COR-L47 (cell line): ENCODE data around the gene ALDH3B1.

Experiments used
- DNase-seq: peaks from one replicate; lab custom pipeline; 2025; lab: John Stamatoyannopoulos, UW

Gene ALDH3B1

DNA sequence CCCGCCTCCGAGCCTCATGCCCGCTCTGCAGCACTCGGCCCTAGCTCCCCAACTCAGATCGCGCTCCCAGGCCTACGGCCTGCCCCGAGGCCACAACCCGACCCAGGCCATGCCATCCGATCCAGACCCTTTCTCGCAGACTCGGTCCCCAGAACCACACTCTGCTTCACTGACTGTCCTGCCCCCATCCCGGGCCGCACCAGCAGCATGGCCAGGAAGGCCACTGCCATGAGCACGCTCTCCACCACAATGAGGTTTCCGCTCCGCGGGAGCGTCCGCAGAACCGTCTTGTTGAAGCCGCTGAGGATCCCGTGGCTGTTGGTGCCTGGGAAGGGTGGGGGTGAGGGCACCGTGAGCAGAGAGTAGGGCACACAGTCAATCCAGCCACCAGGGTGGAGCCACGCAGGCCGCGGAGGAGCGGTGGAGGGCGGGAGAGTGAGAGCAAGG lies 12.6 kb upstream of the ALDH3B1 start:
- DNase-seq, result no peak

DNA sequence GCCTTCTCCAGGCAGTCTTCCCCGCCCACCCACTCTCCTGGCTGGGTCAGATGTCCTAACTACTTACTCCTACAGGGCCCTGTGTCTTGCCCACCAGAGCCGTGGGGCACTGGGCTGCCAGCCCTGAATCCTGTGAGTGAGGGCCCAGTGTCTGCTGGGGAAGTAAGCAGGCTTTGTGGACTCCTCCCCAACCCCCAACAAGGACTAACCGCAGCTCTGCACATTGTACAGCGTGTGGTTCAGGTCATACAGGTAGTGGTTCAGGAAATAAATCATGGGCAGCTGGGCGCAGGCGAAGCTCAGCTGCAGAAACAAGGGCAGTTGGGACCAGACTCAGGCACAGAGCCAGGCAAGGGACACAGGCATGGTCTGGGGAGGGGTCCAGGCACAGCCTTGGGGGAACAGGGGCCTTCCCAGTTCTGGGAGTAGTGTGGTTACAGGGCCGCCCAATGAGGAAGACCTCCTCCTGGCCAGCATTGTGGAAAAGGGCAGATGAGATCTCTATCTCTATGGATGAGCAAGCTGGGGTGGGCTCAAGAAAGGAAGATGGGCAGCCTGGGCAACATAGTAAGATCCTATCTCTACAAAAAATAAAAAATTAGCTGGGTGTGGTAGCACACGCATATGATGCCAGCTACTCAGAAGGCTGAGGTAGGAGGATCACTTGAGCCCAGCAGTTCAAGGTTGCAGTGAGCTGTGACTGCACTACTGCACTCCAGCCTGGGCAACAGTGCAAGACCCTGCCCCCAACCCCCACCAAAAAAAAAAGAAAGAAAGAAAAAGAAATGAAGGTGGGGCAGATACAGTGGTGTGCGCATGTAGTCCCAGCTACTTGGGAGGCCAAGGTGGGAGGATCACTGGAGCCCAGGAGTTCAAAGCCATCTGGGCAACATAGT lies 11.7 kb upstream of the ALDH3B1 start:
- no peak for DNase-seq

DNA sequence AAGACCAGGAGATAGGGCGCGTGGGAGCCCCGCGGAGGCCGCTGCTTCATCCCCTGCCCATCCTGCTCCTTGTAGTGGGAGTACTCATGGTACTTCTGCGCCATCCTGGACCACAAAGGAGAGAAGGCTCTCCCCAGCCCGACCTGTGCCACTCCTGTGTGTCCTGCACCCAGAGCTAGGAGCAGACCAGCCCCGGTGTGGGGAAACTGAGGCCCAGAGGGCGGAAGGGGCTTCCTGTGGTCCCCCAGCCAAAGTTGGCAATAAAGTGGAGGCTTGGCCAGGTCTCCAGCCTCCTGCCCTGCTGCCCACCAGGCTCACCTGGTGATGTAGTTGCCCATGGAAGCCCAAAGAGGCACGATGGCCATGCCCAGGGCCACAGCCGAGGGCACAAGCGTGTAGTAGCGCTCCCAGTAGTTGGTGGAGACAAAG lies 10.9 kb upstream of the ALDH3B1 start:
- no peak for DNase-seq

DNA sequence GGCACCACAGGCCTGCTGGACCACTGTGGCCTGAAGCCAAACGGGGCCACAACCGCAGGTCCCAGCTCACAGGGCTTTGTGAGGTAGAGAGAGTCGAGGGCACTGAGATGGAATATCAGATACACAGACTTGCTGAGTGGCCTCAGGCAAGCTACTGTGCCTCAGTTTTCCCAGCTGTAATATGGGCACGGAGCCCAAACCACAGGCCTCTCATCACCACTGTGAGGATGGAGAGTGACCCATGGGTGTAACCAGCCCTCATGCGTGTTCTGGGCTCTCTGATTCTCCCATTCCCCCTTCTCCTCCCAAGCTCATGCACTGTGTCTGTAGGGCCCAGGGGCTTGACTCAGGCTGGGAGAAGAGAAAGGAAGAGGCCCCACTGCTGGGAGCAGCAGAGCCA lies 10.4 kb upstream of the ALDH3B1 start:
- no peak for DNase-seq

DNA sequence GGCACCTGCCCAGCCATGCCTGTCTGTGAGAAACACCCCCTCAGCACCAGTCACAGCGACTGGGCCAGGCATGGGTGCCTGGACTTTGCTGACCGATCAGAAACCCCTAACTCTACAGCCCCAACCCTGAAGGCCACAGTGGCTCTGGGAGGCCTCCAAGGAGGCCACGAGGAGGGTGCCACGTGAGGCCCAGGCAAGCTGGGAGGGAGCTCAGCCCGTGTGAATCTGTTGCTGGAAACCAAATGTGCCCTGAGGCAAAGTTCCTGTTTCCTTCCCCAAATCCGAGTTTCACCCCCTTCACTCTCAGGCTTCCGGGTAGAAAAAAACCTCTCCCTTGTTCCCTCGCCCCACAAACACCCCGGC lies 7.6 kb upstream of the ALDH3B1 start:
- no peak for DNase-seq

DNA sequence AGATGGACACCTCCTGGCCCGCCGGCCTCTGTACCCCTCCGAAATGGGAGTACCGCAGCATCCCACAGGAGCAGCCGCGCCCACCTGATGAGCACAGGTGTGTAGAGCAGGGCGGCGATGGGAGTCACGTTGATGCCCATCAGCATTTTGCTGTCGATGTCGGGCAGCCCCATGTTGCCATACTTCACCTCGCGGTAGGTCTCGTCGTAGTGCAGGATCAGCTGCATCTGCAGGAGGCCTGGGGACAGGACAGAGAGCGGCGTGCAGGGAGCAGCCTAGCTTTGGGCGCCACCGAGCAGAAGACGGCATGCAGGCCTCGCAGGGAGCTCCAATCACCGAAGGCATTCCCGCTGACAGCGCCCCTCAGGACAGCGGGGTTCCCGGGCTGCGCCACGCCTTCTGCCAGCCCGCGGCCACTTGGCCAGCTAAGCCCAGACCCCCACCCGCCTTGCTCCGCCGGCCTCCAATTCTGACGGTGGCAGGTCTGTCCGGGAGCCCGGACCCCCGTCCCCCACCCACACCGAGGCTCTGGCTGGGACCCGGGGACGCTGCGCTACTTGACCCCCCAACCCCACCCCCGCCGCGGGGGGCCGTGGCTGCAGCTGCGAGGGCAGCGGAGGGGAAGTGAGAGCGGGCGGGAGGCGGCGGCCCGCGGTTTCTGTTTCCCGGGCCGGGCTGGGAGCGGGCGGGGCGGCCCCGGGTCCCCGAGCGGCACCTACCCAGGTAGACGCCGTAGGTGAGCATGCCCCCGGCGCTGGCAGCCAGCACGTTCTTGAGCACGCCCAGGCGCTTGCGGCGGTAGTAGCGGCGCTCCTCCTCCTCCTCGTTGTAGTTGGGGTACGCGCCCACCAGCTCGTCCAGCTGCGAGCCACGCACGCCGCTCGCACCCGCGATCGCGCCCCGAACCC lies 6.9 kb upstream of the ALDH3B1 start:
- DNase-seq, result no peak

DNA sequence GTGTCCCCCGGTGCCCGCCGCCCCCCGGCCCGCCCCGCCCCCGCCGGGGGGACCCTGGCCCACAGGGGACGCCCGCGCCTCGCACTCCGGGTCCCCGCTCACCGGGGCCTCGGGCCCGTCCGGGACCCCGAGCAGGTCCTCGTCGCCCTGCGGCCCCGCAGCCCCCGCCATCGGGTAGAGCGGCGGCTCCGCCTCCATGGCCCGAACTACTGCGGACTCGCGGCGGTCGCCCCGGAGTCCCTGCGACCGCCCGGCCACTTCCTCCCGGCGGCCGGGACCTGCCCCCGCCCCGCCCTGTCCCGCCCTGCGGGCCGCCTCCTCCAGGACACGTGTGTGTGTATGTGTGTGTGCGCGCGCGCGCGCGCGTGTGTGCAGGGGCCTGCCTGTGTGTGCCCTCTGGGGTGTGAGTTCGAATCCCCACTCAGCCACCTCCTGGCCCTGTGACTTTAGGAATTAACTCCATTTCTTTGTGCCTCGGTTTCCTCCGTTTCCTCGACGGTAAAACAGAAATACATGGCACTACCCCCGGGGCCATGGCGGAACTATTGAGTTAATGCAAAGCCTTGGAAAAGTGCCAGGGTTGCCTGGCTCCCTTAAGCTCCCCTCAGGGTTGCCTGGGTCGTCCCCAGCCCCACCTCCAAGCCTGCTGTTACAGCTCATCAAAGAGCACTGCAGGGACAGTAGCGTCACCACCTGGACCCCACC lies 6.1 kb upstream of the ALDH3B1 start, which contains the start of gene UNC93B1:
TSS of gene UNC93B1 (minus strand) at position 252 of the 705 bp plus-strand sequence. CDS start at position 198, 54 bp downstream.
- DNase-seq, result no peak

DNA sequence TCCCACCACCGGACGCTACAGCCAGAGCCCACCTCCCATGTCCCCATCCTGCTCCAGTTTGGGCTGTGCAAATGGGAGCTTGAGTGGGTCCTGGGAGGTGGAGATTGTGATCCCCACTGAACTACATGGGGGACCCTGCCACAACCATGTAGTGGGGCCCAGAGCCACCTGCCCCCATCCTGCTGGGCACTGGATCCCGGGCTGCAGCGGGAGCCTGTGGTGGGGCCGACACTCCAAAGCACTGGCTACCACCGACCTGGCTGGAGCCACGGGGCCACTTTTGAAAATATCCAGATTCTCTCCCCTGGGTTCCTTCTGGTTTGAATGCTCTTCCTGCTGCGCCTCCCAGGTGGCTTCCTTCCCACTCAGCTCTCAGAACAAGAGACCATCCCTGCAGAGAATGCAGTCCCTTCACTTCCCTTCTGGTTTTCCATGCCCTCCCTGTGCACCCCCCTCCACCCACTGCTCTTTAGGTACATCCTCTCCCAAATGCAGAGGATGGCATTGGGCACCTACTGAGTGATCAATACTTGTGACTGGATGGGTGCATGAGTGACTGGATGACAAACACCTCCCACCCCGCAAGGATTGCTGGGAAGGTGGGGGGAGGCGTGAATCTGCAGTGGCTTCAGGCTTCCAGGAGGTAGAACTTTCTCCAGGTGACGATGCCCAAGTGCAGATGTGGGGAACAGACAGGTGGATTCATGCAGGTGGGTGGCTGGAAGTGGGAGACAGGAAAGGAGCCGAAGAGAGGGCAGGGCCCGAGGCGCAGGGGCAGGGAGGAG lies 5.4 kb upstream of the ALDH3B1 start:
- no peak for DNase-seq

DNA sequence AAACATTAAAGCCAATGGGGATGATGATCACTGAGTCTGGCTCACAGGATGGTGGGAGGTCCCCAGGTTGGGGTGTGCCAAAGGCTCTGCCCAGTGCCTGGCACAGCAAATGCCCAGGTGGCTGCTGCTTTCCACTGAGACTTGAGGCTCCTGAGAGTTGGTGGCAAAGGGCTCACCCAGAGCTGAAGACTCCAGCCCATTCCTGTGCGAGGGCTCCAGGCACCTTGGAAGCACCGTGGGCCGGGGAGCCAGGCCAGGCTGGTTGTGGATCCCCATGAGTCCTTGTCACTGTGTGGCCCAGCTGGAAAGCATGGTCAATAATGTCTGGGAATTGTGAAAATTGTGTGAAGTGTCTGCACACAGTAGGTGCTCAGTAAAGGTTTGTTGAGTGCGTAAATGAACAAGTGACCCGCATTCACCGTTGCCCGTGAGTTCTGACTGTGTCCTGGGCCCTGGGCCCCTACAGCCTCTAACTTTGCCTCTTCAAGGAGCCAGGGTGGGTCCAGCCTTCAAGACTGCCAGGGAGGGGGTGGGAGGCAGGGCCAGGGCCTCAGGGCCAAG lies 3.4 kb upstream of the ALDH3B1 start:
- no peak for DNase-seq

DNA sequence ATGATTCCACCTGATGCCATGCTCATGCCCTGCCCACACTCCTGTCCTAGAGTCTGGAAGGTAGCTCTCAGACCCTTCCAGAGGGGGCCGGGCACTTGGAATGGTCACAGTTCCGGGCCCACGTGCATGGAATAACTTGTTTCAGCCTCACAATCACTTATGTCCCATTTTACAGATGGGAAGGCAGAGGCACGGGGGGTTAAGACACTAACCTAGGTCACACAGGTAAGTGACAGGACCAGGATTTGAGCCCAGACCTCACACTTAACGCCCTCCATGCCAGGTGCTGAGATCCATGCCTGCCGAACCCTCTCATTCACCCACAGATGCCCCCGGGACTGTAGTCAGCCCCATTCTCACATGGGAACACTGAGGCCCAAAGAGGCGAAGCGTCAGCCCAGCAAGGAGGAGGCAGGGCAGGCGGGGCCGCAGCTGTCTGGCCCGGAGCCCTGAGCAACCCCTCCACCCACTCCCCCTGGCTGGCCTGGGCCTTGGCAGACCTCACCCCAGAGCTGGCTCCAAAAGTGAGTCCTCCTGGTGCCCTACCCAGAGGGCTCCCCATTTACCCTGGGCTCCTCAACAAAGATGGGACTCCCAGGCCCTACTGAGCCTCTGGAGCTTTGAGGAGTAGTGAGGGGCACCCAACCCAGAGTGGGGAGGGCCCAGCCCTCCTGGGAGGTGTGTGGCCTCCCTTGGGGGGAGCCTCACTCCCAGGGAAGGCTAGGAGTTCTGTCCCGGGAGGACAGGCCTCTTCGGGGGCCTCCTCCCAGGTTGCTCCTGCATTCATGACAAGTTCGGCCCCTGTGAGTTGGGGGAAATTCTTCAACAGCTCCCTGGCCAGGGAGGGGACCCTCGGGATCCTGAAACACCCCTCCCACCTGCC lies 2.4 kb upstream of the ALDH3B1 start:
- DNase-seq, result no peak

DNA sequence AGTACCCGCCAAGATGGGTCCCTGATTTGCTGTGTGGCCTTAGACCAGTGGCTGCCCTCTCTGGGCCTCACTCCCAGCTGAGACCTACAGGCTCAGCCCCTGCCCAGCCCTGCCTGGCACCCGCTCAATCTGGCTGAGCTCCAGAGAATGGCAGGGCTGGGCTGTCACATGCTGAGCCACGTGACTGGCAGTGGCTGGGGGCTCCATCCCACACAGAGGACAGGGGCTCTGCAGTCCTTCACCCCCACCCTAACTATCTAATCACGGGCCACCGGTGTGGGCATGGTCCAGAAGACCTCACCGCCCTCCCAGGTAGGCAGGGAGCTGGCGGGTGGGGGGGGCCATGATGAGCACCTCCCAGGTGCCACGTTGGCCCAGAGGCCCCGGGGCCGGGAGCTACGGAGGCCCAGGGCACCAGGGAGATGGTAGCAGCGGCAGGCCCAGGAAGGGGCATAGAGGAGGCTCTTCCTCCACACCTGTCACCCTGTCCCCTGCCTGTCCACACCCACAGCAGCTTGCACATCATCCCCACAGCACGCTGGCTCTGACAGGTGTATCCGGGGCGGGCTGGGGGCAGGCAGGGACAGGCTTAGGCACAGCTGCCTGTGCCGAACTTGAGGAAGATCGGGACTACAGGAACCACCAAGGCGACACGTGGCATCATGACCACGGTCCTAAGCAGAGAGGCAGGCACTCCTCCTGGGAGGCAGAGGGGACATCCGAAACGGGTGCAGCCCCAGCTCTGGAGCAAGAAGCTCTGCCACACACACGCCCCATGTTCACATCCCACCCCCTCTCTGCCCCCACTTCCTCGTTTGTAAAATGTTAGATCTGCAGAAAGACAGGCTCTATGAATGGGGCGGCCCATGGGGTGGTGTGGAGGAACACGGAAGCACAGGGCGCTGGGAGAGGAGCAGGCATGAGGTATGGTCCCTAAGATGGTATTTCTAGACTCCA lies 1.5 kb upstream of the ALDH3B1 start:
- DNase-seq, result peak; percentile 62

DNA sequence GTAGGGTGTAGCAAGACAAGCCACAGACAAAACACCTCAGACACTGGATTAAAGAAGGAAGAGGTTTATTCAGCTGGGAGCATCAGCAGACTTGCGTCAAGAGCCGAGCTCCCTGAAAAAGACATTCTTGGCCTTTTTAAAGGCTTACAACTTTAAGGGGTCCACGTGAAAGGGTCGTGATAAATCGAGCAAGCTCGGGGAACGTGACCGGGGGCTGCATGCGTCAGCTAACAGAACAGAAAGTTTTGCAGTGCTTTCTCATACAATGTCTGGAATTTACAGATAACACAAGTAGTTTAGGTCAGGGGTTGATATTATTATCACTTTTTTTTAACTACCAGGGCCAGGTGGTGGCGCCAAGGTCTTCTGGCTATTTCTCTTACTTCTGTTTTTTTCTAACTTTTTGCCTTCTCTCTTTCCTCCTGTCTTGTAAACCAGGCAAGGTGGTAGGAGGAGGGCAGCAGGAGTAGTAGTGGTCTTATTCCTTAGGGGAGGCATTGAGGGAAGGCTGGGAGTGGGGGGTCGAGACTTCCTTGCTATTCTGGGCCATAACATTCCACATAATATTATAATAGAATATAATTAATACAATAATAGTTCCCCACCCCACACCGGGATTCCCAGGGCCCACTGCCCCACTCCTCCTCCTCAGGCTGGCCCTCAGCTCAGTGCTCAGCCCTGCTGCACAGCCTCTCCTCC lies 587 bp upstream of the ALDH3B1 start:
- DNase-seq, result no peak

DNA sequence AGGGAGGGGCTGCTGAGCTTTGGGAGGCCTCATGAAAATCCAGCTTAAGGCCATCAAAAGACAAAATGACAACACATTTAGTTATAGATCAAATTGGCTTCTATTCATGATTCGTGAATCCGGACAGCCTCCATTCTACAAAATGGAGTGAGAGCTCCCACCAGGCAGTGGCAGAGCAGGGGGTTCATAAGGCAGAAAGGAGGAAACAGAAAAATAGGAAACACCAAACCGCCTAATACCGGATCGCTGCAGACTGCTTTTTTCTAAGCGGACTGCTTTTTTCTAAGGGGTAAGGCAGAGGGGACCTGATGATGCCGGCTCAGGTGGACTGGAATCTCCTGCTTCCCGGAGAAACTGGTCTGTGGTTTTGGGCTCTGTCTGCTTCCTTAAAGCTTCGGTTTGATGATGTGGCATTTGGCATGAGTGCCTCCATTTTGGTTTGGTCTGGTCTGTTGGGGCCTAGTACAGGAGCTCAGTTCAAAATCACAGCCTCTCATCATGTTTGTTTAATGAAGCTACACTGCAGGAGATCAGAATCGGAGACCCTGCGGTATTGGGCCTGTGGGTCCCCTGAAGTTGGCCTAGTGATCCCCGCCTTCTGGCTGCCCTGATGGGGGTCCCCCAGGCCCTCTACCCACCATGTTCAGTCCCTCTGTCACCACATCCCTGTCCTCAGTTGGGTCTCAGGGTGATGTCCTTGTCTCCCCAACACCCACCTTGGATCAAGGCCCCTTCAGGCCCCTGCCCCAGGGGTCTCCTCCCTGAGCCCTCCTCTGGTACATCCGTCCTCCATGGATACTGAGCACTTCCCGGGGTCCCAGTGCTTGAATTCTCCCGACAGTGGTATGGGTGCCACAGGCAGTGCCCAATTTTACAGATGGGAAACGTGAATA lies 1.2 kb downstream of the ALDH3B1 start:
- no peak for DNase-seq

DNA sequence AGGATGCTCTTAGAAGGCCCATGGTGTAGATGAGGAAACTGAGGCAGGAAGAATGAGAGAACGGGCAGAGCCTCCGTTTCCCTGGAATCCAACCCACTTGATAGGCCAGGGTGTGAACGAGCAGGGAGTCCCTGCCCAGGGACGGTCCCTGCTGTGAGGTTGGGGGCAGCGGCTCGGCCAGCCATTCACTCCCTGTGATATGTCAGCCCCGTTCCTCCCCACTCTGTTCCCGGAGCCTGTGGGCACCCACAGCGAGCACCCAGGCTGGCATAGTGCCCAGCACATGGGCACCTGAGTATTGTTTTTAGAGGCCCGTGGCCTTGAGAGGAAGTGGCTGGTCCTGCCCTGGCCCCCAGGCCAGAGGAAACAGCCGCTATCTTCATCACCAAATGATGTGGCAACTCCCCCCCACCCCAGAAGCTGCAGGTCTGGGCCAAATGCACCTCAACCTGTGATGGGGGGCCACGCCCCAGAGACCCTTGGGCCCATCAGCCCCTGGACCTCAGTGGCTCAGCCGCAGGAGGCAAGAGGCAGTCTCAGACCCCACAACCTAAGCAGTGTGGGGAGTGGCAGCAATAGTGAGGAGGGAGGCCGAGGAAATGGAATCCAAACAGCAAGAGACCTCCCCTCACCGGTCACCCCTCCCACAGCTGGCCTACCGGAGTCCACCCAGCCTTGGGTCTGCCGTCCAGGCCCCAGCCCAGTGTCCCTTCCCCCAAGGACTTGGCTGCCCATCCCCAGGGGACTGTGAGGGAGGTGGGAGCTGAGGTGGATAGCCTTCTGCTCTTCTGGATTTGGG lies 2.1 kb downstream of the ALDH3B1 start:
- no peak for DNase-seq

DNA sequence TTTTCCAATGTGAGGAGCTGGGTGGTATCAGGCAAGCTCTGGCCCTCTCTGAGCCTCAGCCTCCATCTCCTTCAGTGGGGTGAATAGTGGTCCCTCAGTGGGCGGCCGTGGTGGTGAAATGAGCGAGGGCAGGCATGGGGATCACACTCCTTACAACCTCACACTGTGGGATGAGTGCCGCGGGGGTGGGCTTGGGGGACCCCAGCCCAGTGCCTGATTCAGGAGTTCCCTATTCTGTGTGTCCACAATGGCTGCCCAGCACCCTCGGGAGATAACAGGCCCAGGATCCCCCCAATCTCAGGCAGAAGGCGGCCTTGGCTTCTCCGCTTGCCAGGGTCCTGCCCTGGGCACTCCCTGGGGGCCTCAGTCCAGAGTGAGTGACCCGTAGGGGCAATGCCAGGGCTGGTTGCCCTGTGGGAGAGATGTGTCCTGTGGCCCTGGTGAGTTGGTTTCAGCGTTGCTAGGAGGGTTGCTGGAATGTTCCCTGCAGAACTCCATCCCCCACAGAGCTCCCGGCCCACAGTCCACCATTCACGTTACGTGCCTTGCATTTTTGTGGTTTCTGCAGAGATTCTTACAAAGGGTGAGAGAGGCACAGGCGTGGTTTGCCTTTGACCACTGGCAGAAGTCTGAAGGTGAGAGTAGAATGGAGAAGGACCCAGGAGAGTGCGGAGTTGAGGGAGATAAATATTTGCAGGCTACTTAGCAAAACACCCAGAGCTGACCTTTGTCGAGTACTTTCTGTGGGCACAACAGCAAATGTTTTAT lies 2.9 kb downstream of the ALDH3B1 start:
- DNase-seq, result no peak
